Testis (tissue), 2 donors: ENCODE measurements around the gene RFX7.

Source experiments
- POLR2A ChIP-seq: fragments of 450-650 bp; IDR thresholded peaks from one replicate; pipeline ENCODE4 v1.6.1; 2017; ENCODE audit warnings: antibody characterized with exemption, mild to moderate bottlenecking, moderate library complexity
- TF ChIP-seq, protein P1 (sequence below), 3 experiments: fragments of 450-650 bp in 2 of 3; fragments of 200-600 bp in 1 of 3; sonication (generic) in 1 of 3; IDR thresholded peaks; one replicate each; pipeline ENCODE4 v1.5.1; 2016 to 2019; ENCODE audit warnings: antibody characterized with exemption in 3 of 3, mild to moderate bottlenecking in 2 of 3, moderate library complexity in 1 of 3

DNA sequence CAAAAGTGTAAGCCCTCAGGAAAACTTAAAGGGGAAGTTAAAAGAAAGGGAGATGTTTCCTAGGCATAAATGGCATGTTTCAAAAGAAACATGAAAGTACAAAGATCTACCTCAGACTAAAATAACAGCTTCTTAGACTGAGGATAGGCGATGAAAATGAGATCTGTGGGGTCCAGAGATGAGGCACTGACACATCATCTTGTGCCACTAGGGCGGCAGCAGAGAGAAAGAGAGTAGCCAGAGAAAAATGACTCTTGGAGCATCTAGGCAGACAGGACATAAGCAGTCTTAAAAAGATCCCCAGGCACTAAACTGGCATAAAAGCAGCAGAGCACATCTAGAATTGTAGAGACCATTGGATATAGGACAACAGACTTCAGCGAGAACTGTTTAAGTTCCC, 42.5 kb upstream of the RFX7 start:
- TF ChIP-seq, protein P1, sequence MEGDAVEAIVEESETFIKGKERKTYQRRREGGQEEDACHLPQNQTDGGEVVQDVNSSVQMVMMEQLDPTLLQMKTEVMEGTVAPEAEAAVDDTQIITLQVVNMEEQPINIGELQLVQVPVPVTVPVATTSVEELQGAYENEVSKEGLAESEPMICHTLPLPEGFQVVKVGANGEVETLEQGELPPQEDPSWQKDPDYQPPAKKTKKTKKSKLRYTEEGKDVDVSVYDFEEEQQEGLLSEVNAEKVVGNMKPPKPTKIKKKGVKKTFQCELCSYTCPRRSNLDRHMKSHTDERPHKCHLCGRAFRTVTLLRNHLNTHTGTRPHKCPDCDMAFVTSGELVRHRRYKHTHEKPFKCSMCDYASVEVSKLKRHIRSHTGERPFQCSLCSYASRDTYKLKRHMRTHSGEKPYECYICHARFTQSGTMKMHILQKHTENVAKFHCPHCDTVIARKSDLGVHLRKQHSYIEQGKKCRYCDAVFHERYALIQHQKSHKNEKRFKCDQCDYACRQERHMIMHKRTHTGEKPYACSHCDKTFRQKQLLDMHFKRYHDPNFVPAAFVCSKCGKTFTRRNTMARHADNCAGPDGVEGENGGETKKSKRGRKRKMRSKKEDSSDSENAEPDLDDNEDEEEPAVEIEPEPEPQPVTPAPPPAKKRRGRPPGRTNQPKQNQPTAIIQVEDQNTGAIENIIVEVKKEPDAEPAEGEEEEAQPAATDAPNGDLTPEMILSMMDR (IDR thresholded peaks at IDR 0.05), result no peak
- no peak for TF ChIP-seq POLR2A
